ENCODE measurements around the gene CPNE5.

GRCh38 chr6:36740818-36741179 lies 98.4 kb downstream of the CPNE5 start:
- no peak for TF ChIP-seq POLR2A (IDR thresholded peaks at IDR 0.05)
- TF ChIP-seq, protein P1, sequence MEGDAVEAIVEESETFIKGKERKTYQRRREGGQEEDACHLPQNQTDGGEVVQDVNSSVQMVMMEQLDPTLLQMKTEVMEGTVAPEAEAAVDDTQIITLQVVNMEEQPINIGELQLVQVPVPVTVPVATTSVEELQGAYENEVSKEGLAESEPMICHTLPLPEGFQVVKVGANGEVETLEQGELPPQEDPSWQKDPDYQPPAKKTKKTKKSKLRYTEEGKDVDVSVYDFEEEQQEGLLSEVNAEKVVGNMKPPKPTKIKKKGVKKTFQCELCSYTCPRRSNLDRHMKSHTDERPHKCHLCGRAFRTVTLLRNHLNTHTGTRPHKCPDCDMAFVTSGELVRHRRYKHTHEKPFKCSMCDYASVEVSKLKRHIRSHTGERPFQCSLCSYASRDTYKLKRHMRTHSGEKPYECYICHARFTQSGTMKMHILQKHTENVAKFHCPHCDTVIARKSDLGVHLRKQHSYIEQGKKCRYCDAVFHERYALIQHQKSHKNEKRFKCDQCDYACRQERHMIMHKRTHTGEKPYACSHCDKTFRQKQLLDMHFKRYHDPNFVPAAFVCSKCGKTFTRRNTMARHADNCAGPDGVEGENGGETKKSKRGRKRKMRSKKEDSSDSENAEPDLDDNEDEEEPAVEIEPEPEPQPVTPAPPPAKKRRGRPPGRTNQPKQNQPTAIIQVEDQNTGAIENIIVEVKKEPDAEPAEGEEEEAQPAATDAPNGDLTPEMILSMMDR (IDR thresholded peaks at IDR 0.05), result no peak

Measured in ovary (tissue), 3 donors.